WTC11 (cell line): ENCODE data around the gene ENTPD1. TPM values are rescaled to one million over a fixed set of nuclear protein-coding genes. Genes with fewer than 3 reads are reported as not detected.

Source experiments
- ATAC-seq: fragments of 200-7000 bp; cut with Tn5 transposase; 2 replicates; pipeline ENCODE4 v1.10.0; 2021; ENCODE audit warnings: mild to moderate bottlenecking, moderate library complexity
- CTCF ChIA-PET: fragments of 300-600 bp; sonication (Branson Sonifier 250); formaldehyde crosslinking; loops from one replicate; lab custom pipeline; 2021; ENCODE audit warnings: antibody characterized with exemption; lab: Charles Lee
- POLR2A ChIA-PET: fragments of 350-600 bp; sonication (Branson Sonifier 250); formaldehyde crosslinking; loops from one replicate; lab custom pipeline; 2021; ENCODE audit warnings: antibody characterized with exemption; lab: Charles Lee
- DNase-seq: peaks from one replicate; pipeline ENCODE4 v3.0.0; 2021; ENCODE audit warnings: low spot score
- H3K27ac Mint-ChIP-seq: 2 replicates; pipeline ENCODE4 v1.8.0; 2021; ENCODE audit warnings: mixed read lengths
- H3K27me3 Mint-ChIP-seq: 2 replicates; pipeline ENCODE4 v1.8.0; 2021; ENCODE audit warnings: low read depth, mild to moderate bottlenecking, moderate library complexity, mixed read lengths
- H3K36me3 Mint-ChIP-seq: 2 replicates; pipeline ENCODE4 v1.8.0; 2021; ENCODE audit warnings: mixed read lengths
- H3K4me1 Mint-ChIP-seq: 2 replicates; pipeline ENCODE4 v1.8.0; 2022; ENCODE audit warnings: mixed read lengths
- H3K4me3 Mint-ChIP-seq: 2 replicates; pipeline ENCODE4 v1.8.0; 2021; ENCODE audit warnings: mild to moderate bottlenecking, moderate library complexity, mixed read lengths
- H3K9me3 Mint-ChIP-seq: 2 replicates; pipeline ENCODE4 v1.8.0; 2021; ENCODE audit warnings: mixed read lengths
- CBFB ChIP-seq: sonication (generic); formaldehyde crosslinking; IDR thresholded peaks from 2 replicates; pipeline ENCODE4 v1.8.1; 2022; ENCODE audit warnings: mild to moderate bottlenecking, low read depth, missing genetic modification reagents
- CREB1 ChIP-seq: sonication (generic); formaldehyde crosslinking; IDR thresholded peaks from 2 replicates; pipeline ENCODE4 v1.8.0; 2023; ENCODE audit warnings: mild to moderate bottlenecking, missing genetic modification reagents
- CREM ChIP-seq: sonication (generic); formaldehyde crosslinking; IDR thresholded peaks from 2 replicates; pipeline ENCODE4 v1.8.1; 2022; ENCODE audit warnings: mild to moderate bottlenecking, missing genetic modification reagents, moderate library complexity
- E2F4 ChIP-seq: sonication (generic); formaldehyde crosslinking; IDR thresholded peaks from 2 replicates; pipeline ENCODE4 v1.8.1; 2022; ENCODE audit warnings: low read depth, mild to moderate bottlenecking, moderate library complexity, missing genetic modification reagents, borderline replicate concordance
- E2F5 ChIP-seq: sonication (generic); formaldehyde crosslinking; IDR thresholded peaks from 2 replicates; pipeline ENCODE4 v1.8.1; 2022; ENCODE audit warnings: mild to moderate bottlenecking, moderate library complexity, missing genetic modification reagents
- ERG ChIP-seq: fragments of 250-450 bp; sonication (Bioruptor Pico); IDR thresholded peaks from 2 replicates; pipeline ENCODE4 v1.8.0; 2021; ENCODE audit warnings: mild to moderate bottlenecking
- ESRRA ChIP-seq: sonication (generic); formaldehyde crosslinking; IDR thresholded peaks from 2 replicates; pipeline ENCODE4 v1.8.1; 2022; ENCODE audit warnings: mild to moderate bottlenecking, missing genetic modification reagents, borderline replicate concordance
- GABPB1 ChIP-seq: sonication (generic); formaldehyde crosslinking; IDR thresholded peaks from 2 replicates; pipeline ENCODE4 v1.8.1; 2023; ENCODE audit warnings: mild to moderate bottlenecking, missing genetic modification reagents
- NFYB ChIP-seq: sonication (generic); formaldehyde crosslinking; conservative IDR thresholded peaks from 2 replicates; pipeline ENCODE4 v1.8.0; 2022; ENCODE audit warnings: low read depth, missing genetic modification reagents
- NR3C1 ChIP-seq: sonication (generic); formaldehyde crosslinking; conservative IDR thresholded peaks from 2 replicates; pipeline ENCODE4 v1.8.1; 2023; ENCODE audit warnings: low read depth, mild to moderate bottlenecking, missing genetic modification reagents
- SMAD3 ChIP-seq: sonication (generic); formaldehyde crosslinking; IDR thresholded peaks from 2 replicates; pipeline ENCODE4 v1.8.0; 2022; ENCODE audit warnings: missing genetic modification reagents, mild to moderate bottlenecking, borderline replicate concordance
- SMAD4 ChIP-seq: sonication (generic); formaldehyde crosslinking; IDR thresholded peaks from 2 replicates; pipeline ENCODE4 v1.8.0; 2022; ENCODE audit warnings: mild to moderate bottlenecking, missing genetic modification reagents
- SOX15 ChIP-seq: fragments of 250-450 bp; sonication (Bioruptor Pico); IDR thresholded peaks from 2 replicates; pipeline ENCODE4 v1.9.0; 2021; ENCODE audit warnings: mild to moderate bottlenecking
- TCF7 ChIP-seq: sonication (generic); formaldehyde crosslinking; IDR thresholded peaks from 2 replicates; pipeline ENCODE4 v1.8.0; 2022; ENCODE audit warnings: mild to moderate bottlenecking, low read depth, missing genetic modification reagents, moderate library complexity
- TEAD1 ChIP-seq: sonication (generic); formaldehyde crosslinking; IDR thresholded peaks from 2 replicates; pipeline ENCODE4 v1.8.0; 2022; ENCODE audit warnings: mild to moderate bottlenecking, missing genetic modification reagents
- TEAD4 ChIP-seq: sonication (generic); formaldehyde crosslinking; IDR thresholded peaks from 2 replicates; pipeline ENCODE4 v1.8.0; 2022; ENCODE audit warnings: mild to moderate bottlenecking, missing genetic modification reagents
- ZNF263 ChIP-seq: sonication (generic); formaldehyde crosslinking; IDR thresholded peaks from 2 replicates; pipeline ENCODE4 v1.8.1; 2022; ENCODE audit warnings: low read depth, mild to moderate bottlenecking, moderate library complexity, missing genetic modification reagents
- ZNF396 ChIP-seq: fragments of 250-450 bp; sonication (Bioruptor Pico); IDR thresholded peaks from 2 replicates; pipeline ENCODE4 v1.8.0; 2021; ENCODE audit warnings: mild to moderate bottlenecking, moderate library complexity, borderline replicate concordance
- ZNF671 ChIP-seq: fragments of 250-450 bp; sonication (Bioruptor Pico); IDR thresholded peaks from 2 replicates; pipeline ENCODE4 v1.8.0; 2021; ENCODE audit warnings: mild to moderate bottlenecking
- total RNA-seq: library from RNA; stranded (reverse); gene quantifications from 3 replicates; pipeline ENCODE4 v1.2.3, GENCODE V29; 2021
- TF ChIP-seq, protein P1 (sequence below): sonication (generic); formaldehyde crosslinking; IDR thresholded peaks from 2 replicates; pipeline ENCODE4 v1.8.1; 2023; ENCODE audit warnings: mild to moderate bottlenecking, missing genetic modification reagents, moderate library complexity
- TF ChIP-seq, protein P2 (sequence below): sonication (generic); formaldehyde crosslinking; conservative IDR thresholded peaks from 2 replicates; pipeline ENCODE4 v1.8.1; 2023; ENCODE audit warnings: mild to moderate bottlenecking, low read depth, missing genetic modification reagents, moderate library complexity
- TF ChIP-seq, protein P3 (sequence below): sonication (generic); formaldehyde crosslinking; IDR thresholded peaks from 2 replicates; pipeline ENCODE4 v1.8.0; 2022; ENCODE audit warnings: mild to moderate bottlenecking, missing genetic modification reagents
- TF ChIP-seq, protein P4 (sequence below): sonication (generic); formaldehyde crosslinking; IDR thresholded peaks from 2 replicates; pipeline ENCODE4 v1.8.1; 2023; ENCODE audit warnings: mild to moderate bottlenecking, missing genetic modification reagents
- TF ChIP-seq, protein P5 (sequence below): fragments of 250-450 bp; sonication (Bioruptor Pico); IDR thresholded peaks from 2 replicates; pipeline ENCODE4 v2.1.2; 2022; ENCODE audit warnings: mild to moderate bottlenecking, moderate library complexity

The ENTPD1 gene
- total RNA-seq, 1 experiment from 2014 or later: 2.3 TPM

- TF ChIP-seq, protein P1, sequence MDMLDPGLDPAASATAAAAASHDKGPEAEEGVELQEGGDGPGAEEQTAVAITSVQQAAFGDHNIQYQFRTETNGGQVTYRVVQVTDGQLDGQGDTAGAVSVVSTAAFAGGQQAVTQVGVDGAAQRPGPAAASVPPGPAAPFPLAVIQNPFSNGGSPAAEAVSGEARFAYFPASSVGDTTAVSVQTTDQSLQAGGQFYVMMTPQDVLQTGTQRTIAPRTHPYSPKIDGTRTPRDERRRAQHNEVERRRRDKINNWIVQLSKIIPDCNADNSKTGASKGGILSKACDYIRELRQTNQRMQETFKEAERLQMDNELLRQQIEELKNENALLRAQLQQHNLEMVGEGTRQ (CRISPR knock-in tag): no peak
- TF ChIP-seq, protein P2, sequence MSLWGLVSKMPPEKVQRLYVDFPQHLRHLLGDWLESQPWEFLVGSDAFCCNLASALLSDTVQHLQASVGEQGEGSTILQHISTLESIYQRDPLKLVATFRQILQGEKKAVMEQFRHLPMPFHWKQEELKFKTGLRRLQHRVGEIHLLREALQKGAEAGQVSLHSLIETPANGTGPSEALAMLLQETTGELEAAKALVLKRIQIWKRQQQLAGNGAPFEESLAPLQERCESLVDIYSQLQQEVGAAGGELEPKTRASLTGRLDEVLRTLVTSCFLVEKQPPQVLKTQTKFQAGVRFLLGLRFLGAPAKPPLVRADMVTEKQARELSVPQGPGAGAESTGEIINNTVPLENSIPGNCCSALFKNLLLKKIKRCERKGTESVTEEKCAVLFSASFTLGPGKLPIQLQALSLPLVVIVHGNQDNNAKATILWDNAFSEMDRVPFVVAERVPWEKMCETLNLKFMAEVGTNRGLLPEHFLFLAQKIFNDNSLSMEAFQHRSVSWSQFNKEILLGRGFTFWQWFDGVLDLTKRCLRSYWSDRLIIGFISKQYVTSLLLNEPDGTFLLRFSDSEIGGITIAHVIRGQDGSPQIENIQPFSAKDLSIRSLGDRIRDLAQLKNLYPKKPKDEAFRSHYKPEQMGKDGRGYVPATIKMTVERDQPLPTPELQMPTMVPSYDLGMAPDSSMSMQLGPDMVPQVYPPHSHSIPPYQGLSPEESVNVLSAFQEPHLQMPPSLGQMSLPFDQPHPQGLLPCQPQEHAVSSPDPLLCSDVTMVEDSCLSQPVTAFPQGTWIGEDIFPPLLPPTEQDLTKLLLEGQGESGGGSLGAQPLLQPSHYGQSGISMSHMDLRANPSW (CRISPR knock-in tag): no peak
- TF ChIP-seq GABPB1 (no peak), TCF7 (CRISPR knock-in tag) (no peak), NFYB (CRISPR knock-in tag) (no peak)
Measured at GRCh38 chr10:95865814-95866466, 110.0 kb downstream of the ENTPD1 start (continued).

GRCh38 chr10:95866467-95866842 lies 110.5 kb downstream of the ENTPD1 start:
- ChIA-PET POLR2A (no interaction called here), CTCF (interaction anchor here (1.7 to 2.6 kb wide), 4 partner anchors 22 to 173 kb away, joined by 4 to 12 read pairs (median 10); partner anchors contain the start of gene TCTN3)
- no peaks in the 10 kb centered on the region for H3K9me3 Mint-ChIP-seq
- no peaks in the 10 kb centered on the region for H3K27me3 Mint-ChIP-seq
- no peaks in the 10 kb centered on the region for H3K4me1 Mint-ChIP-seq
- TF ChIP-seq TEAD4 (CRISPR knock-in tag) (no peak), ZNF263 (CRISPR knock-in tag) (no peak), ESRRA (CRISPR knock-in tag) (no peak), CREB1 (CRISPR knock-in tag) (no peak), ZNF671 (CRISPR knock-in tag) (no peak), CBFB (CRISPR knock-in tag) (no peak)
- ATAC-seq (no peak), DNase-seq (no peak)
- peaks cover under 1% of the 10 kb centered on the region; the same call in 1 of the 2 replicates for H3K36me3 Mint-ChIP-seq
- no peak overlapping the region for H3K27ac Mint-ChIP-seq
- no peak overlapping the region for H3K4me3 Mint-ChIP-seq

DNA sequence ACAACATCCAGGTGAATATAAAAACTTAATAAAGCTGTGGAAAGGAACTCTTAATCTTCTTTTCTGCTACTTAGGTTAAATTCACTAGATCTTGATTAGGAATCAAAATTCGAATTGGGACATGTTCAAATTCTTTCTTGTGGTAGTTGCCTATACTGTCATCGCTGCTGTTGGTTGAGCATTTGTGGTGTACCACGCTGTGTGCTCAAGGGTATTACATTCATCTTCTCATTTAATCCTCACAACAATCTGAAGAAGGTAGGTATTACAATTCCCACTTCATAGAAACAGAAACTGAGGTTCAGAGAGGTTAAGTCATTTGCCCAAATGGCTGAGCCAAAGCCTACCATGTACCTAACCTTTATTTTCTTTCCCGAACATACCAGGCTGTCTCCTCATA lies 111.9 kb downstream of the ENTPD1 start:
- no peaks in the 10 kb centered on the region for H3K9me3 Mint-ChIP-seq
- DNase-seq (no peak), ATAC-seq (no peak)
- no peak overlapping the region for H3K27ac Mint-ChIP-seq
- H3K36me3 Mint-ChIP-seq: peaks cover 8% of the 10 kb centered on the region
- ChIA-PET POLR2A (no interaction called here), CTCF (interaction anchor here (1.7 to 1.8 kb wide), 2 partner anchors 26 to 174 kb away, joined by 4 to 12 read pairs; partner anchors contain the start of gene TCTN3)
- H3K4me3 Mint-ChIP-seq: no peak overlapping the region
- H3K27me3 Mint-ChIP-seq: no peaks in the 10 kb centered on the region
- no peaks in the 10 kb centered on the region for H3K4me1 Mint-ChIP-seq
- TF ChIP-seq ZNF396 (no peak), SOX15 (no peak), E2F4 (CRISPR knock-in tag) (no peak), SMAD3 (CRISPR knock-in tag) (no peak), CREM (CRISPR knock-in tag) (no peak), TEAD1 (CRISPR knock-in tag) (no peak), E2F5 (CRISPR knock-in tag) (no peak), NR3C1 (CRISPR knock-in tag) (no peak), ERG (CRISPR knock-in tag) (no peak), CBFB (CRISPR knock-in tag) (no peak), SMAD4 (CRISPR knock-in tag) (no peak)
- TF ChIP-seq, protein P3, sequence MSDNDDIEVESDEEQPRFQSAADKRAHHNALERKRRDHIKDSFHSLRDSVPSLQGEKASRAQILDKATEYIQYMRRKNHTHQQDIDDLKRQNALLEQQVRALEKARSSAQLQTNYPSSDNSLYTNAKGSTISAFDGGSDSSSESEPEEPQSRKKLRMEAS (CRISPR knock-in tag): no peak
- TF ChIP-seq, protein P4, sequence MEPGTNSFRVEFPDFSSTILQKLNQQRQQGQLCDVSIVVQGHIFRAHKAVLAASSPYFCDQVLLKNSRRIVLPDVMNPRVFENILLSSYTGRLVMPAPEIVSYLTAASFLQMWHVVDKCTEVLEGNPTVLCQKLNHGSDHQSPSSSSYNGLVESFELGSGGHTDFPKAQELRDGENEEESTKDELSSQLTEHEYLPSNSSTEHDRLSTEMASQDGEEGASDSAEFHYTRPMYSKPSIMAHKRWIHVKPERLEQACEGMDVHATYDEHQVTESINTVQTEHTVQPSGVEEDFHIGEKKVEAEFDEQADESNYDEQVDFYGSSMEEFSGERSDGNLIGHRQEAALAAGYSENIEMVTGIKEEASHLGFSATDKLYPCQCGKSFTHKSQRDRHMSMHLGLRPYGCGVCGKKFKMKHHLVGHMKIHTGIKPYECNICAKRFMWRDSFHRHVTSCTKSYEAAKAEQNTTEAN (CRISPR knock-in tag): no peak
- TF ChIP-seq, protein P5, sequence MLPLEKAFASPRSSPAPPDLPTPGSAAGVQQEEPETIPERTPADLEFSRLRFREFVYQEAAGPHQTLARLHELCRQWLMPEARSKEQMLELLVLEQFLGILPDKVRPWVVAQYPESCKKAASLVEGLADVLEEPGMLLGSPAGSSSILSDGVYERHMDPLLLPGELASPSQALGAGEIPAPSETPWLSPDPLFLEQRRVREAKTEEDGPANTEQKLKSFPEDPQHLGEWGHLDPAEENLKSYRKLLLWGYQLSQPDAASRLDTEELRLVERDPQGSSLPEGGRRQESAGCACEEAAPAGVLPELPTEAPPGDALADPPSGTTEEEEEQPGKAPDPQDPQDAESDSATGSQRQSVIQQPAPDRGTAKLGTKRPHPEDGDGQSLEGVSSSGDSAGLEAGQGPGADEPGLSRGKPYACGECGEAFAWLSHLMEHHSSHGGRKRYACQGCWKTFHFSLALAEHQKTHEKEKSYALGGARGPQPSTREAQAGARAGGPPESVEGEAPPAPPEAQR: no peak
